ENCODE measurements around the gene RPLP1.
"Not testable (repeated sequence)": the region's sequence is repeated elsewhere in the genome, so short reads cannot be mapped to it uniquely, and the experiment has no call there.

The RPLP1 gene

GRCh38 chr15:69439623-69440022 lies 13.0 kb upstream of the RPLP1 start:
- no peak for DNase-seq (ENCODE audit: low read depth in 3 of 3)

GRCh38 chr15:69443032-69443611 lies 9.5 kb upstream of the RPLP1 start:
- no peak for DNase-seq (ENCODE audit: low read depth in 3 of 3)

- no peak for DNase-seq (ENCODE audit: low read depth in 3 of 3)
These were observed 7.9 kb upstream of the RPLP1 start for GRCh38 chr15:69444686-69445085.

- DNase-seq (ENCODE audit: low read depth in 3 of 3) = no peak
These were observed 5.7 kb upstream of the RPLP1 start for GRCh38 chr15:69446953-69447352.

- DNase-seq (ENCODE audit: low read depth in 3 of 3) = not testable (repeated sequence)
These were observed 2.4 kb upstream of the RPLP1 start for GRCh38 chr15:69450221-69450620.

GRCh38 chr15:69450968-69451695 lies 1.5 kb upstream of the RPLP1 start:
- no peak for DNase-seq (ENCODE audit: low read depth in 3 of 3)

- no peak for DNase-seq (ENCODE audit: low read depth in 3 of 3)
These were observed 497 bp upstream of the RPLP1 start for GRCh38 chr15:69451951-69452691.

GRCh38 chr15:69454953-69455352 lies 2.3 kb downstream of the RPLP1 start:
- no peak for DNase-seq (ENCODE audit: low read depth in 3 of 3)

GRCh38 chr15:69456208-69457166 lies 3.9 kb downstream of the RPLP1 start:
- DNase-seq (ENCODE audit: low read depth in 3 of 3) = no peak

GRCh38 chr15:69457304-69458280 lies 5.0 kb downstream of the RPLP1 start:
- no peak for DNase-seq (ENCODE audit: low read depth in 3 of 3)

GRCh38 chr15:69459066-69459465 lies 6.4 kb downstream of the RPLP1 start:
- DNase-seq (ENCODE audit: low read depth in 3 of 3) = no peak

- DNase-seq (ENCODE audit: low read depth in 3 of 3) = no peak
These were observed 7.9 kb downstream of the RPLP1 start for GRCh38 chr15:69460481-69460880.

- DNase-seq (ENCODE audit: low read depth in 3 of 3) = no peak
These were observed 9.4 kb downstream of the RPLP1 start for GRCh38 chr15:69462030-69462492.

- DNase-seq (ENCODE audit: low read depth in 3 of 3) = peak; percentile 81 to 90 (median 87)
These were observed 10.0 kb downstream of the RPLP1 start for GRCh38 chr15:69462493-69463181.

- no peak for DNase-seq (ENCODE audit: low read depth in 3 of 3)
These were observed 10.7 kb downstream of the RPLP1 start for GRCh38 chr15:69463182-69463756.

GRCh38 chr15:69465253-69465652 lies 12.6 kb downstream of the RPLP1 start:
- DNase-seq (ENCODE audit: low read depth in 3 of 3) = no peak

- no peak for DNase-seq (ENCODE audit: low read depth in 3 of 3)
These were observed 14.1 kb downstream of the RPLP1 start for GRCh38 chr15:69466733-69467132.

- no peak for DNase-seq (ENCODE audit: low read depth in 3 of 3)
These were observed 15.0 kb downstream of the RPLP1 start for GRCh38 chr15:69467636-69468035.

All from stimulated activated CD4-positive, alpha-beta T cell treated with anti-CD3 and anti-CD28 coated beads, TNF-alpha, amount 100 ng/mL, for 4 hours (primary cell).